Lower lobe of right lung (tissue), 2 donors: Measurements from ENCODE around the gene ZSWIM5. TPM values are rescaled to one million over a fixed set of nuclear protein-coding genes. Genes with fewer than 3 reads are reported as not detected.
"Not testable (repeated sequence)": the region's sequence is repeated elsewhere in the genome, so short reads cannot be mapped to it uniquely, and the experiment has no call there.

Experiments used
- ATAC-seq, 2 donors: fragments of 200-7000 bp; cut with Tn5 transposase; one replicate each; pipeline ENCODE4 v1.9.1; 2020 to 2022; ENCODE audit warnings: mild to moderate bottlenecking in 2 of 2, moderate library complexity in 2 of 2
- DNase-seq: peaks from one replicate; pipeline ENCODE4 v3.0.0-alpha.2; 2020
- H3K27ac ChIP-seq: fragments of 200-600 bp; one replicate; pipeline ENCODE4 v1.8.0; 2022
- H3K27me3 ChIP-seq: fragments of 200-600 bp; one replicate; pipeline ENCODE4 v1.8.0; 2022; ENCODE audit warnings: low read depth
- H3K36me3 ChIP-seq: fragments of 200-600 bp; one replicate; pipeline ENCODE4 v1.8.0; 2022; ENCODE audit warnings: mild to moderate bottlenecking
- H3K4me1 ChIP-seq: fragments of 200-600 bp; one replicate; pipeline ENCODE4 v1.8.0; 2022
- H3K4me3 ChIP-seq: fragments of 200-600 bp; one replicate; pipeline ENCODE4 v1.8.0; 2022; ENCODE audit warnings: mild to moderate bottlenecking
- H3K9me3 ChIP-seq: fragments of 200-600 bp; one replicate; pipeline ENCODE4 v1.8.0; 2022
- intact Hi-C: fragments of 100-400 bp; cut with DNase I; formaldehyde crosslinking; loops from one replicate; pipeline ENCODE4 v1.11.0; 2022
- total RNA-seq: library from RNA; stranded (reverse); fragmentation: NEBNext Ultra II Directional; extraction: Animal tissue kit (Norgen Biotek cat#: 25700); gene quantifications from one replicate; pipeline ENCODE4 v1.2.1, GENCODE V29; 2021
- TF ChIP-seq, protein P1 (sequence below): fragments of 200-600 bp; IDR thresholded peaks from one replicate; pipeline ENCODE4 v1.8.0; 2022; ENCODE audit warnings: antibody characterized with exemption, mild to moderate bottlenecking
- donor health status: DM: no; HTN: yes; CAD: no; lungs with severe emphysema.

ZSWIM5 gene
- total RNA-seq, 1 donor from 2014 or later = 3.6 TPM

DNA sequence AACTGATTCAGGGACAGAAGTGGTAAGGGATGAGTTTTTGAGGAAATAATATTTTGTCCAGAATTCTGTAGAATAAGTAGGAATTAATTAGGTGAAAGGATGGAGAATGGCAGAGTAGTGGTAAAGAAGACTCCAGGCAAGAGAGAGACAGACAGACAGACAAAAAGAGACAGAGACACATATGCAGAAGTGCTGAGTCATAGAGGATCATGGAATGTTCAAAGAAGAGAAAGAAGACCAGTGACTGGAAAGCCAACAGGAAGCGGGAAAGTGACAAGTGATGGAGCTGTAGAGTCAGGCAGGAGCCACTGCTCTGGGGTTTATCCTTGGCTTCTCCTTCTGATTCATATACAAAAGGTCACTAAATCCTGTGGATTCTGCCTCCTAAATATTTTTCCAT lies 108.5 kb downstream of the ZSWIM5 start:
- intact Hi-C loops = no loop called here
- no peak for ATAC-seq

DNA sequence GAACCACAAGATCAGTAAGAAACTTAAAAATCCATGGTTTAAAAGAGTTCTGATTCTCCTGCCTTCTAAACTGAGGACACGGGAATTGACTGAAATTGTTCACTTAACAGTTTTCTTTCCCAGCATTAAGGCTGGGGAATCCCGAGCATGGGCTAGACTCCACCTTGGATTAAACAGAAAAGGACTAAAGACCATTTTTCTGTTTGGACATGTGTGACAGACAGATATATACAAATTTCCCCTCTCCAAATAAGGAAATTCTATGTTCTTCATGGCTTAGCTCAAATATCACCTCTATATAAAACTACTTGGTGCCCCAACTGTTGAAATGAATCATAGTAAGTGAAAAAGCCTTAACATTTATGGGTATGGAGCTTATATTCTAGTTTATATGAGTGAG lies 109.3 kb downstream of the ZSWIM5 start:
- Histone ChIP-seq H3K27ac (no peak overlapping the region), H3K27me3 (no peaks in the 10 kb centered on the region), H3K9me3 (no peaks in the 10 kb centered on the region), H3K36me3 (no peaks in the 10 kb centered on the region), H3K4me3 (no peak overlapping the region), H3K4me1 (no peaks in the 10 kb centered on the region)
- DNase-seq (no peak), ATAC-seq (no peak)
- TF ChIP-seq, protein P1, sequence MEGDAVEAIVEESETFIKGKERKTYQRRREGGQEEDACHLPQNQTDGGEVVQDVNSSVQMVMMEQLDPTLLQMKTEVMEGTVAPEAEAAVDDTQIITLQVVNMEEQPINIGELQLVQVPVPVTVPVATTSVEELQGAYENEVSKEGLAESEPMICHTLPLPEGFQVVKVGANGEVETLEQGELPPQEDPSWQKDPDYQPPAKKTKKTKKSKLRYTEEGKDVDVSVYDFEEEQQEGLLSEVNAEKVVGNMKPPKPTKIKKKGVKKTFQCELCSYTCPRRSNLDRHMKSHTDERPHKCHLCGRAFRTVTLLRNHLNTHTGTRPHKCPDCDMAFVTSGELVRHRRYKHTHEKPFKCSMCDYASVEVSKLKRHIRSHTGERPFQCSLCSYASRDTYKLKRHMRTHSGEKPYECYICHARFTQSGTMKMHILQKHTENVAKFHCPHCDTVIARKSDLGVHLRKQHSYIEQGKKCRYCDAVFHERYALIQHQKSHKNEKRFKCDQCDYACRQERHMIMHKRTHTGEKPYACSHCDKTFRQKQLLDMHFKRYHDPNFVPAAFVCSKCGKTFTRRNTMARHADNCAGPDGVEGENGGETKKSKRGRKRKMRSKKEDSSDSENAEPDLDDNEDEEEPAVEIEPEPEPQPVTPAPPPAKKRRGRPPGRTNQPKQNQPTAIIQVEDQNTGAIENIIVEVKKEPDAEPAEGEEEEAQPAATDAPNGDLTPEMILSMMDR = no peak
- intact Hi-C loops = no loop called here

More for the DNA sequence above, 108.5 kb downstream of the ZSWIM5 start:
- Histone ChIP-seq H3K27me3 (no peaks in the 10 kb centered on the region), H3K27ac (no peak overlapping the region), H3K4me1 (no peaks in the 10 kb centered on the region), H3K9me3 (no peaks in the 10 kb centered on the region), H3K36me3 (no peaks in the 10 kb centered on the region), H3K4me3 (no peak overlapping the region)
- DNase-seq = no peak
- TF ChIP-seq, protein P1 = no peak

DNA sequence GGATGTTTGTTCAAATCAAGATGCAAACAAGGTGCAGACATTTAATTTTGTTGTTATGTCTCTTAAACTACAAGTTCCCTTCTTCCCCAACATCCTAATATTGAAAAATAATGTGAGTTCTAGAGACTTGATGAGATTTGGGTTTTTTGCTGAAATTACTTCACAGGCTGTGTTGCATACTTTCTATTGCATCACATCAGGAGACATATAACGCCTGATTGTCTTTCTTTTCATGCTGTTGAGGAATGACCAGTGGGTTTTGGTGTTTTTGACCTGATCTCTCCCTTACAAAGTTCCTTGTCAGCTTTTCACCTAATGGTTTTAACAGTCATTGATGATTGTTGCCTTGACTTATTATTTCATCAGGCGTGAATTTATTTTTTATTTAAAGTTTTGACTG lies 111.0 kb downstream of the ZSWIM5 start:
- TF ChIP-seq, protein P1 = no peak
- no peak for DNase-seq
- Histone ChIP-seq H3K27ac (no peak overlapping the region), H3K36me3 (no peaks in the 10 kb centered on the region), H3K9me3 (no peaks in the 10 kb centered on the region), H3K27me3 (no peaks in the 10 kb centered on the region), H3K4me1 (no peaks in the 10 kb centered on the region), H3K4me3 (no peak overlapping the region)
- ATAC-seq = no peak
- intact Hi-C loops = no loop called here

DNA sequence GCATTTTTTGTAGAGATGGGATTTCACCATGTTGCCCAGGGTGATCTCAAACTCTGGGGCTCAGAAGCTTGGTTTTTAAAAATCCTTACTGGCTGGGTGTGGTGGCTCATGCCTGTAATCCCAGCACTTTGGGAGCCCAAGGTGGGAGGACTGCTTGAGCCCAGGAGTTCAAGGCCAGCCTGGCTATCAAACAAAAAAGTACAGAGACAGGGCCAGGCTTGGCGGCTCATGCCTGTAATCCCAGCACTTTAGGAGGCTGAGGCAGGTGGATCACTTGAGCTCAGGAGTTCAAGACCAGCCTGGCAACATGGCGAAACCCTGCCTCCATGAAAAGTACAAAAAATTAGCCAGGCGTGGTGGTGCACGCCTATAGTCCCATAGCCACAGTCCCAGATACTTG lies 112.0 kb downstream of the ZSWIM5 start:
- H3K27ac ChIP-seq, H3K4me3 ChIP-seq, H3K27me3 ChIP-seq, ATAC-seq, H3K9me3 ChIP-seq, H3K4me1 ChIP-seq, H3K36me3 ChIP-seq, DNase-seq, intact Hi-C loops: not testable (repeated sequence)

DNA sequence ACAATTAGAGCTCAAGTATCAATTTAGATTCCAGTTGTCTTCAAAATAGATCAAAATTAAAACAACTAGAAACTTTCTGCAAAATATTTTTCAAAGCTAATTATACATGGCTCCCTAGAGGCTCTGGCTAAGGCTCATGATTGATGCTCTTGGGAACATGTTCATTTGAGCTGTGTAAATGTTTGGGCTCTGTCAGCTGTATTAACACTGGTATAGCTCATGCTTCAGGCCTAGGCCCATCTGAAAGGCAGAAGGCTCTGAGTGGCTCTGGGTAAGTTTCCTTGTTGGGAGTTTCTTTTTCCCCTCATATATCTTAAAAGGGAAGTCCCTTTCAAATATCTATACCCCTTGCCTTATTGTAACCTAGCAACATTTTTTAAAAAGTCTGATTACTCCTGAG lies 113.1 kb downstream of the ZSWIM5 start:
- Histone ChIP-seq H3K27ac (no peak overlapping the region), H3K4me1 (no peaks in the 10 kb centered on the region)

DNA sequence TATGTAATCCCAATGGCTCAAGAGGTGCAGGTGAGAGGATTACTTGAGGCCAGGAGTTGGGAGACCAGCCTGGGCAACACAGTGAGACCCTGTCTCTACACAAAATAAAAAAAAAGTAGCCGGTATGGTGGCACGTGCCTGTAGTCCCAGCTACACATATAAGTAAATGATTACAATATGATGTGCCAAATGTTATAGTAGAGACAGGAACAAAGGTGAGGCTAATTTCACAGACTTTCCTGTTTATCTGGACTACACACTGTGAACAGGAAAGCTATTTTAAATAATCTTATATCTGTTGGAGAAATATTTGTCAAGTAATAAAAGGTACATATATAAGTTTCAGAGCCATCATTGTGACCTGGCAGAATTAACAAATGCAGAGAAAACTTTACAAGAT lies 116.7 kb downstream of the ZSWIM5 start:
- intact Hi-C loops = no loop called here
- ATAC-seq (no peak), DNase-seq (no peak)
- H3K36me3 ChIP-seq = no peaks in the 10 kb centered on the region
- TF ChIP-seq, protein P1 = no peak
- no peak overlapping the region for H3K4me3 ChIP-seq
- no peaks in the 10 kb centered on the region for H3K4me1 ChIP-seq
- no peak overlapping the region for H3K27ac ChIP-seq
- no peaks in the 10 kb centered on the region for H3K9me3 ChIP-seq
- H3K27me3 ChIP-seq = no peaks in the 10 kb centered on the region

More for the DNA sequence above, 113.1 kb downstream of the ZSWIM5 start:
- intact Hi-C loops = no loop called here
- H3K27me3 ChIP-seq = no peaks in the 10 kb centered on the region
- TF ChIP-seq, protein P1 = no peak
- H3K36me3 ChIP-seq = no peaks in the 10 kb centered on the region
- ATAC-seq (no peak), DNase-seq (no peak)
- H3K9me3 ChIP-seq = no peaks in the 10 kb centered on the region
- H3K4me3 ChIP-seq = no peak overlapping the region
